Measurements from ENCODE around the gene SMC6. TPM values are rescaled to one million over a fixed set of nuclear protein-coding genes. Genes with fewer than 3 reads are reported as not detected.

SMC6 gene
- total and polyA plus RNA-seq, 4 donors = 6.9 to 34.8 (median 10.6) TPM

DNA sequence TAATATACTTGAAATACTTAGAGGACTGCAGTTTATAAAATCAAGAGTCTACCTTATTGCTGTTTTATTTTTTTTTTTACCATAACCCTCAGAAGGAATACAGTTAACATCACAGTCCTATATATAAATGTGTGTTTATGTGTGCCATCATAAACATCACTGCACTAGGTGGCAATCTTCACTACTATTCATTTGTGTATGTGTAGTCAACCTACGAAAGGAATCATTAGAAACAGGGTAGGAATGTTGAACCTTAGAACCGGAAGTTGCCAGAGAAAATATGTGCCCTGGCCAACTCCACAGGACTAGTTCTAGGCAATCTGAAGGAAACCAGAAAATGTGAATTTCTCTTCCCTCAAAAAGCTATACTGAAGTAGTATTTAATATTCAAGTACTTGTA, 3.7 kb upstream of the SMC6 start:
- no peaks in the 10 kb centered on the region for H3K27me3 ChIP-seq (ENCODE audit: control insufficient read depth in 3 of 3, insufficient read depth in 3 of 3, low read length in 2 of 3)
- peaks cover 0 to 25% (median 7%) of the 10 kb centered on the region in 5 donors for H3K4me1 ChIP-seq (ENCODE audit: control insufficient read depth in 5 of 5, insufficient read depth in 5 of 5, low read length in 5 of 5)
- WGBS, 2 donors = 74 to 79% methylated on average over 2 of the region's 2 CpGs
- H3K4me3 ChIP-seq = no peak overlapping the region
- no peaks in the 10 kb centered on the region for H3K9me3 ChIP-seq (ENCODE audit: control insufficient read depth in 4 of 4, insufficient read depth in 3 of 4, low read length in 3 of 4)
- H3K27ac ChIP-seq (ENCODE audit: low read depth in 1 of 2, low read length in 1 of 2) = no peak overlapping the region
- DNase-seq (no peak), ATAC-seq (ENCODE audit: insufficient read depth, low FRiP score) (no peak)
- no peak overlapping the region for H3K9ac ChIP-seq (ENCODE audit: insufficient read depth in 1 of 2, low read length in 2 of 2)
- no peaks in the 10 kb centered on the region for H3K36me3 ChIP-seq (ENCODE audit: control insufficient read depth in 4 of 4, insufficient read depth in 4 of 4, low read length in 4 of 4)
- TF ChIP-seq, protein P1, sequence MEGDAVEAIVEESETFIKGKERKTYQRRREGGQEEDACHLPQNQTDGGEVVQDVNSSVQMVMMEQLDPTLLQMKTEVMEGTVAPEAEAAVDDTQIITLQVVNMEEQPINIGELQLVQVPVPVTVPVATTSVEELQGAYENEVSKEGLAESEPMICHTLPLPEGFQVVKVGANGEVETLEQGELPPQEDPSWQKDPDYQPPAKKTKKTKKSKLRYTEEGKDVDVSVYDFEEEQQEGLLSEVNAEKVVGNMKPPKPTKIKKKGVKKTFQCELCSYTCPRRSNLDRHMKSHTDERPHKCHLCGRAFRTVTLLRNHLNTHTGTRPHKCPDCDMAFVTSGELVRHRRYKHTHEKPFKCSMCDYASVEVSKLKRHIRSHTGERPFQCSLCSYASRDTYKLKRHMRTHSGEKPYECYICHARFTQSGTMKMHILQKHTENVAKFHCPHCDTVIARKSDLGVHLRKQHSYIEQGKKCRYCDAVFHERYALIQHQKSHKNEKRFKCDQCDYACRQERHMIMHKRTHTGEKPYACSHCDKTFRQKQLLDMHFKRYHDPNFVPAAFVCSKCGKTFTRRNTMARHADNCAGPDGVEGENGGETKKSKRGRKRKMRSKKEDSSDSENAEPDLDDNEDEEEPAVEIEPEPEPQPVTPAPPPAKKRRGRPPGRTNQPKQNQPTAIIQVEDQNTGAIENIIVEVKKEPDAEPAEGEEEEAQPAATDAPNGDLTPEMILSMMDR (IDR thresholded peaks at IDR 0.05; ENCODE audit: control extremely low read depth, extremely low read depth) = no peak

DNA sequence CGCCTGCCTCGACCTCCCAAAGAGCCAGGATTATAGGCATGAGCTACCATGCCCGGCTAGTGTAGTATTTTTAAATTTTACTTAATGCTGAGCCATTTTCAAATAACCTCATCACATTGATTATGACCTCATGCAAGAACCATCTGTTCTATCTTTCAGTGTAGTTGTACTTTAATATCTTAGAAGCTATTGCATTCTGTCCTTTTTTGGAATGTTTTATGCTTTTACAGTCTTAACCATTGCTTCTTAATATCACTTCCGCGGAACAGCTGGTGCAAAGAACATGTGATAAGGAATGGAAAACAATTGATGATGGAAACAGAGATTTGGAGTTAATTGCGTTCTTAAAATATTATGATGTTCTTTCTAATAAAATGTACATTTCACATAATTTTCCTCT, 3.1 kb upstream of the SMC6 start:
- no peaks in the 10 kb centered on the region for H3K36me3 ChIP-seq (ENCODE audit: control insufficient read depth in 4 of 4, insufficient read depth in 4 of 4, low read length in 4 of 4)
- 92 to 97% methylated on average over 6 of the region's 6 CpGs for WGBS, 2 donors
- DNase-seq (no peak), ATAC-seq (ENCODE audit: insufficient read depth, low FRiP score) (no peak)
- H3K4me3 ChIP-seq = no peak overlapping the region
- H3K9ac ChIP-seq (ENCODE audit: insufficient read depth in 1 of 2, low read length in 2 of 2) = no peak overlapping the region
- TF ChIP-seq, protein P1 (IDR thresholded peaks at IDR 0.05; ENCODE audit: control extremely low read depth, extremely low read depth) = no peak
- peaks cover 0 to 29% (median 8%) of the 10 kb centered on the region in 5 donors for H3K4me1 ChIP-seq (ENCODE audit: control insufficient read depth in 5 of 5, insufficient read depth in 5 of 5, low read length in 5 of 5)
- no peaks in the 10 kb centered on the region for H3K9me3 ChIP-seq (ENCODE audit: control insufficient read depth in 4 of 4, insufficient read depth in 3 of 4, low read length in 3 of 4)
- no peaks in the 10 kb centered on the region for H3K27me3 ChIP-seq (ENCODE audit: control insufficient read depth in 3 of 3, insufficient read depth in 3 of 3, low read length in 2 of 3)
- peak overlapping the region in 1 of 2 donors; percentile 21 for H3K27ac ChIP-seq (ENCODE audit: low read depth in 1 of 2, low read length in 1 of 2)

DNA sequence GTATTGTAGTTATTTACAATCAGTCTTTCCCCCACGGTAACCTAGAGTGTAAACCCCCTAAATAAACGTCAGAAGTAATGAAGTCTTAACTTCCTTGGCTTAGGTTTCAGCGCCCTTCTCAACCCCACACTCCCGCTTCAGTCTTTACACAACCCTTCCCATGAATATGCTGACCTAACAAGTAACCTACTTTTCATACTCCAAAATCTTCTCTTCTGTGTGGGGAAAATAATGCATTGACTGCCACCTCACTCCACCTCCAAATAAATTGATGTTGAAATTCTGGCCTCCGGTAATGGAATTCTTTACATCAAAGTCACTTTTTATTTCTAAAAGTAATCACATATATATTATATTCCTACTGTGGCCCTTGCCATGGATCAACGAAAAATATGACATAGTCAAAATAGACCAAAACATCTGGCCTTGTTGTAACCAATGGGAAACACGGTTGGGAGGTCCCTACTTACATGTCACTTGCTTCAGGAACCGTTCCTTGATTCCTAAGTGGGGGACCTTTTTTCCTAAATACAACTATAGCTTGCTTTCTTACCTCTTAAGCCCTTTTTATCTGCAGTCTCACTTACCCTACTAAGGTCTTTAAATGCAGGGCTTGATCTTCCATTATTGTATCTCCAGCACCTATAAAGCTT, 1.3 kb upstream of the SMC6 start:
- DNase-seq = peak in 2 of 3 donors; percentile 13 to 41
- Histone ChIP-seq H3K4me1 (ENCODE audit: control insufficient read depth in 5 of 5, insufficient read depth in 5 of 5, low read length in 5 of 5) (peaks cover 0 to 29% (median 11%) of the 10 kb centered on the region in 5 donors), H3K9me3 (ENCODE audit: control insufficient read depth in 4 of 4, insufficient read depth in 3 of 4, low read length in 3 of 4) (no peaks in the 10 kb centered on the region), H3K27ac (ENCODE audit: low read depth in 1 of 2, low read length in 1 of 2) (peak overlapping the region in 1 of 2 donors; percentile 97), H3K27me3 (ENCODE audit: control insufficient read depth in 3 of 3, insufficient read depth in 3 of 3, low read length in 2 of 3) (no peaks in the 10 kb centered on the region), H3K9ac (ENCODE audit: insufficient read depth in 1 of 2, low read length in 2 of 2) (peak overlapping the region; percentile 76 to 77), H3K36me3 (ENCODE audit: control insufficient read depth in 4 of 4, insufficient read depth in 4 of 4, low read length in 4 of 4) (no peaks in the 10 kb centered on the region), H3K4me3 (no peak overlapping the region)
- TF ChIP-seq, protein P1 (IDR thresholded peaks at IDR 0.05; ENCODE audit: control extremely low read depth, extremely low read depth) = no peak
- ATAC-seq (ENCODE audit: insufficient read depth, low FRiP score) = no peak
- 20% methylated on average over 8 of the region's 8 CpGs for WGBS, 2 donors
